ENCODE measurements around the gene RNF212.

- no peak for TF ChIP-seq CTCF (IDR thresholded peaks at IDR 0.05)
- TF ChIP-seq EP300 (IDR thresholded peaks at IDR 0.05) = no peak
- no peak for TF ChIP-seq POLR2AphosphoS5 (IDR thresholded peaks at IDR 0.05)
Measured at GRCh38 chr4:1139860-1140259, 26.5 kb upstream of the RNF212 start.

Measured in esophagus muscularis mucosa (tissue), 4 donors.